Measurements from ENCODE around the gene STK39. TPM values are rescaled to one million over a fixed set of nuclear protein-coding genes. Genes with fewer than 3 reads are reported as not detected.

STK39 gene
- total RNA-seq, 1 experiment from 2014 or later = 2.9 TPM

DNA sequence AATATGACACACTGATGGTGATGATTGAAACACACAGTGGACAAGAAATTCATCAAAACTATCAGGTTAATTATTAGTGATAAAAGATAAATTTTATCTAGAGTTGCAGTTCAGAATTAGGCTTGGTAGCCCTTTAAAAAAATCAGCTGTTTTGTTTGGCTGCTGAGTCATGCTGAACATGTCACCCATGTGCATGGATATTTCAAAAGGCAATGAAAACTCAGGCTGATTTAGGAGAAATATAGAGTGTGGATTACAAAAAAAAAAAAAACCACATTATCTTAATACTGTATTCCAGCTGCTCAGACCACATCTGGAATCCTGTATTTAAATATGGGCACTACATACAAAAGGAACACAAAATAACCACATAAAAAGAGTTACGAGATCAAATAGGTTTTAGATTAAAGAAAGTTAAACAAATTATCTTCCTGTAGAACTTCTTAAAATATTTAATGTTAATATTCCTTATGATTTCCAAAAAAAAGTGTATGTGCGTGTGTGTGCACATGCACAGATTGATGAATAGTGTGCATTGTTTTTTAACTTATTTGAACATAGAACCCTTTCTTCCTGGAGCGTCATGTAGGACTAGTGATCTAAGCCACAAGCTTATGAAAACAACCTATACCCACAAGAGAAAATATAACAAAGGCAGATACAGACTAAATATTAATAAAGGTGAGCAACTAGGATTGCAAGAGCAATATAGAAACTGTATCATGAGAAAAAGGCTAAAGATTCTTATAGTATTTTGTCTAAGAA lies 186.2 kb downstream of the STK39 start:
- no peak for DNase-seq
- POLR2A ChIA-PET = no interaction called here
- Histone ChIP-seq H3K9me3 (no peaks in the 10 kb centered on the region), H3K4me3 (ENCODE audit: low read depth, low read length) (no peak overlapping the region), H3K36me3 (ENCODE audit: control insufficient read depth, insufficient read depth, low read length) (no peaks in the 10 kb centered on the region), H3K27me3 (replicated peaks; ENCODE audit: control insufficient read depth, insufficient read depth, low read length) (no peaks in the 10 kb centered on the region), H3K4me1 (0 out of 2 replicates have a peak, but pooled peaks cover 3% of the 10 kb centered on the region)
- intact Hi-C loops (cut with micrococcal nuclease; ENCODE audit: unreplicated experiment) = no loop called here
- Mint-ChIP-seq H3K4me3 (ENCODE audit: unreplicated experiment) (no peak overlapping the region), H3K36me3 (ENCODE audit: insufficient read depth, unreplicated experiment) (no peaks in the 10 kb centered on the region), H3K4me1 (ENCODE audit: low read depth, unreplicated experiment) (no peaks in the 10 kb centered on the region), H3K9me3 (ENCODE audit: unreplicated experiment) (no peaks in the 10 kb centered on the region), H3K27me3 (ENCODE audit: insufficient read depth, unreplicated experiment) (no peaks in the 10 kb centered on the region), H3K27ac (ENCODE audit: unreplicated experiment) (no peak overlapping the region)
- TF ChIP-seq, protein P1, sequence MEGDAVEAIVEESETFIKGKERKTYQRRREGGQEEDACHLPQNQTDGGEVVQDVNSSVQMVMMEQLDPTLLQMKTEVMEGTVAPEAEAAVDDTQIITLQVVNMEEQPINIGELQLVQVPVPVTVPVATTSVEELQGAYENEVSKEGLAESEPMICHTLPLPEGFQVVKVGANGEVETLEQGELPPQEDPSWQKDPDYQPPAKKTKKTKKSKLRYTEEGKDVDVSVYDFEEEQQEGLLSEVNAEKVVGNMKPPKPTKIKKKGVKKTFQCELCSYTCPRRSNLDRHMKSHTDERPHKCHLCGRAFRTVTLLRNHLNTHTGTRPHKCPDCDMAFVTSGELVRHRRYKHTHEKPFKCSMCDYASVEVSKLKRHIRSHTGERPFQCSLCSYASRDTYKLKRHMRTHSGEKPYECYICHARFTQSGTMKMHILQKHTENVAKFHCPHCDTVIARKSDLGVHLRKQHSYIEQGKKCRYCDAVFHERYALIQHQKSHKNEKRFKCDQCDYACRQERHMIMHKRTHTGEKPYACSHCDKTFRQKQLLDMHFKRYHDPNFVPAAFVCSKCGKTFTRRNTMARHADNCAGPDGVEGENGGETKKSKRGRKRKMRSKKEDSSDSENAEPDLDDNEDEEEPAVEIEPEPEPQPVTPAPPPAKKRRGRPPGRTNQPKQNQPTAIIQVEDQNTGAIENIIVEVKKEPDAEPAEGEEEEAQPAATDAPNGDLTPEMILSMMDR (IDR thresholded peaks at IDR 0.05; ENCODE audit: insufficient read depth in 1 of 2, low read depth in 1 of 2, low read length in 1 of 2, severe bottlenecking in 1 of 2, unreplicated experiment in 1 of 2) = no peak
- CTCF ChIA-PET = interaction anchor here (0.7 kb wide), 1 partner anchor 95 kb away, joined by 3 read pairs; no protein-coding TSS in a partner anchor
- BruUV-seq (replicated peaks) = no TSS peak

DNA sequence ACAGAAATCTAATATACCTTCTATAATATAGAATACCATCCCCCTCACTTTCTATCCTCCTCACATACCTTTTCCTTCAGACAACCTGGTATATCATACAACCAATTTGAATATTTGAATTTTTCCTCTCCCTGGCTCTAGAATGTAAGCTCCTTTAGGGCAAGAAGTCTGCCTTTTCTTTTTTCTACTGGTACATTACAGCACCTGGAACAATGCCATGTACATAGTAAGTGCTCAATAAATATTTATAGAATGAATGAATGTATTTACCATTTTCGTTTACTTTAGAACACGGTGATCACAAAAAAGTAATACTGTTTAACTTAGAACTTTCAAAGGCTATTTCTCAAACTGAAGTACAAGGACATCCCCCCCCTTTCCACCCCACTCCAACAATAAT lies 187.6 kb downstream of the STK39 start:
- intact Hi-C loops (cut with micrococcal nuclease; ENCODE audit: unreplicated experiment) = no loop called here
- Mint-ChIP-seq H3K27me3 (ENCODE audit: insufficient read depth, unreplicated experiment) (no peaks in the 10 kb centered on the region), H3K27ac (ENCODE audit: unreplicated experiment) (no peak overlapping the region), H3K9me3 (ENCODE audit: unreplicated experiment) (no peaks in the 10 kb centered on the region), H3K4me3 (ENCODE audit: unreplicated experiment) (no peak overlapping the region), H3K36me3 (ENCODE audit: insufficient read depth, unreplicated experiment) (no peaks in the 10 kb centered on the region), H3K4me1 (ENCODE audit: low read depth, unreplicated experiment) (no peaks in the 10 kb centered on the region)
- ChIA-PET CTCF (no interaction called here), POLR2A (no interaction called here)
- Histone ChIP-seq H3K27me3 (replicated peaks; ENCODE audit: control insufficient read depth, insufficient read depth, low read length) (no peaks in the 10 kb centered on the region), H3K36me3 (ENCODE audit: control insufficient read depth, insufficient read depth, low read length) (no peaks in the 10 kb centered on the region), H3K4me1 (0 out of 2 replicates have a peak, but pooled peaks cover 3% of the 10 kb centered on the region), H3K4me3 (ENCODE audit: low read depth, low read length) (no peak overlapping the region), H3K9me3 (no peaks in the 10 kb centered on the region)
- BruUV-seq (replicated peaks) = no TSS peak
- DNase-seq = no peak
- TF ChIP-seq, protein P1 (IDR thresholded peaks at IDR 0.05; ENCODE audit: insufficient read depth in 1 of 2, low read depth in 1 of 2, low read length in 1 of 2, severe bottlenecking in 1 of 2, unreplicated experiment in 1 of 2) = no peak

DNA sequence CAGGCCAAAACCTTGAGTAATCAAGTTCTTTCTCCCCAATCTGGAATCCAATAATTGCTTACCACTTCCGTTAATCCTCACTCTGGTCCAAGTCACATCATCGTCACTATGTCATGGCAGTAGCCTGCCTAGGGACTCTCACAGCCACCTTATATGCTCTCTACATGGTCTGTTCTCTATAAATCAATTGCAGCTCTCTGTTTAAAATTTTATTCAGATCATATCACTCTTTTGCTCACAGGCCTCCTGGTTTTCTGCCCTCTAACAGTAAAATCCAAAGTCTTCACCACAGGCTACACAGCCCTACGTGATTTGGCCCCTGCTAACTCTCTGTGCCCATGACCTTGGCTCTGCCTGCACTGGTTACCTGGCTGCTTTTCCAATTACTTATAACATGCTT lies 188.7 kb downstream of the STK39 start:
- no peaks in the 10 kb centered on the region for H3K9me3 ChIP-seq
- Mint-ChIP-seq H3K27me3 (ENCODE audit: insufficient read depth, unreplicated experiment) (no peaks in the 10 kb centered on the region), H3K4me3 (ENCODE audit: unreplicated experiment) (no peak overlapping the region), H3K36me3 (ENCODE audit: insufficient read depth, unreplicated experiment) (no peaks in the 10 kb centered on the region), H3K4me1 (ENCODE audit: low read depth, unreplicated experiment) (no peaks in the 10 kb centered on the region), H3K27ac (ENCODE audit: unreplicated experiment) (no peak overlapping the region), H3K9me3 (ENCODE audit: unreplicated experiment) (no peaks in the 10 kb centered on the region)
- DNase-seq = no peak
- CTCF ChIA-PET = no interaction called here
- H3K36me3 ChIP-seq (ENCODE audit: control insufficient read depth, insufficient read depth, low read length) = no peaks in the 10 kb centered on the region
- no TSS peak for BruUV-seq (replicated peaks)
- intact Hi-C loops (cut with micrococcal nuclease; ENCODE audit: unreplicated experiment) = no loop called here
- H3K4me1 ChIP-seq = 0 out of 2 replicates have a peak, but pooled peaks cover 3% of the 10 kb centered on the region
- POLR2A ChIA-PET = no interaction called here
- no peaks in the 10 kb centered on the region for H3K27me3 ChIP-seq (replicated peaks; ENCODE audit: control insufficient read depth, insufficient read depth, low read length)
- TF ChIP-seq, protein P1 (IDR thresholded peaks at IDR 0.05; ENCODE audit: insufficient read depth in 1 of 2, low read depth in 1 of 2, low read length in 1 of 2, severe bottlenecking in 1 of 2, unreplicated experiment in 1 of 2) = no peak
- no peak overlapping the region for H3K4me3 ChIP-seq (ENCODE audit: low read depth, low read length)

All from Caco-2 (cell line).